HG03354 (cell line): ENCODE results near the gene CCNG1.
"Not testable (repeated sequence)": the region's sequence is repeated elsewhere in the genome, so short reads cannot be mapped to it uniquely, and the experiment has no call there.

Experiments
- ATAC-seq: cut with Tn5 transposase; IDR thresholded peaks from one replicate; pipeline ENCODE4 v1.9.1; 2021; ENCODE audit warnings: mild to moderate bottlenecking; ENCODE audit not compliant: unreplicated experiment, poor library complexity, severe bottlenecking

The CCNG1 gene, protein sequence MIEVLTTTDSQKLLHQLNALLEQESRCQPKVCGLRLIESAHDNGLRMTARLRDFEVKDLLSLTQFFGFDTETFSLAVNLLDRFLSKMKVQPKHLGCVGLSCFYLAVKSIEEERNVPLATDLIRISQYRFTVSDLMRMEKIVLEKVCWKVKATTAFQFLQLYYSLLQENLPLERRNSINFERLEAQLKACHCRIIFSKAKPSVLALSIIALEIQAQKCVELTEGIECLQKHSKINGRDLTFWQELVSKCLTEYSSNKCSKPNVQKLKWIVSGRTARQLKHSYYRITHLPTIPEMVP

DNA sequence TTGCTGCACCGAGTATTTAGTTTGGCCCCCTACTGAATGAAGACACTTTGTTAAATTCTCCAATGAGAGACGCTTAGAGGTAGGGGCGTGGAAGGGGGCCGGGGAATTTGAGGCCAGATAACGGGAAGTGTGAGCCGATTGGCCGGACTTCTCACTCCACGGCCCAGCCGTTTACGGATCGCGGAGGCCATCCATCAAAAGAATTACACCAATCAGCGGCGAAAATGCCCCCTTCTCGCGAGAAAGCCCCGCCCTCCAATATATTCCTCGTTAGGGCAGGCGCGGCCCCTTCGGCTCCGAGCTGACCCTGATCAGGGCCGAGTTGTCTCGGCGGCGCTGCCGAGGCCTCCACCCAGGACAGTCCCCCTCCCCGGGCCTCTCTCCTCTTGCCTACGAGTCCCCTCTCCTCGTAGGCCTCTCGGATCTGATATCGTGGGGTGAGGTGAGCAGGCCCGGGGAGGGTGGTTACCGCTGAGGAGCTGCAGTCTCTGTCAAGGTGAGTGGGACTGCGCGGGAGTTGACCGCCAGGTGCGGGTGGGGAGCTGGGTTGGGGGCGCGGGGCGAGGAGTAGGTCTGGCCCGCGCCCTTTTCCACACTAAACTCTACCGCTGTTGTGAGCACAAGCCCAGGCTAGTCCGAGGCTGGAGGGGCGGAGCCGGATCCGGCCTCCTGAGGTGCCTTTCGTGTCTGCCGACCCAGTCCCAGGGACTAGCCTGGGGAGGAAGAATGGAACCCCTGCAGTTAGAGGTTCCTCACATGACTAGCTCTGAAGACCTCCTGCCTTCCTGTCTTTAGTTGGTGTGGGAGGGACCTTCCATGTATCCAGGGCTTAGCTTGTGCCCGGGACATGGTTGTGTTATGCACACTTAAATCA lies at the start of gene CCNG1:
CCNG1 (plus strand) TSS at position 287 of the 874 bp plus-strand sequence. CDS start 1,662 bp downstream, outside the sequence.
- ATAC-seq: peak; percentile 95

DNA sequence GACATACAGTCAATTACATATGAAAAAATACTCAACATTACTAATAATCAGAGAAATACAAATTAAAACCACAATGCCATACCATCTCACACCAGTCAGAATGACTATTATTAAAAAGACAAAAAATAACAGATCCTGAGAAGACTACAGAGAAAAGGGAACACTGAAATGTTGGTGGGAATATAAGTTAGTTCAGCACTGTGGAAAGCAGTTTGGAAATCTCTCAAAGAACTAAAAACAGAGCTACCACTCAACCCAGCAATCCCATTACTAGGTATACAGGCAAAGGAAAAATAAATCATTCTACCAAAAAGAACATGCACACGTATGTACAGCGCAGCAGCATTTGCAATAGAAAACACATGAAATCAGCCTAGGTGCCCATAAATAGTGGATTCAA lies 41.6 kb upstream of the CCNG1 start:
- no peak for ATAC-seq

GRCh38 chr5:163396818-163397340 lies 40.5 kb upstream of the CCNG1 start:
- not testable (repeated sequence) for ATAC-seq

- ATAC-seq: no peak
These were observed 40.0 kb upstream of the CCNG1 start for GRCh38 chr5:163397354-163397753.

DNA sequence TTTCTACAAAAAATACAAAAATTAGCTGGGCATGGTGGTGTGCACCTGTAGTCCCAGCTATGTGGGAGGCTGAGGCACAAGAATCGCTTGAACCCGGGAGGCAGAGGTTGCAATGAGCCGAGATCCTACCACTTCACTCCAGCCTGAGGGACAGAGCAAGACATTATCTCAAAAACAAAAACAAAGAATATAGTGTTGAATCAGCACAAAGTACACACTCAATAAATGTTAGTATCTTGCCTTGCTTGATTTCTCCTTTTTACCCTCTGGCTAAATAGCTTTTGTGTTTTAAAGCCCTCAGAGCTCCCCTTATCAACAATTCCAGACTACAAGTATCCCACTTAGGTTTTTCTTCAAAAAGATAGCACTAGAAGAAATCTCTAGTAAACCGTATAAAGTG lies 37.5 kb upstream of the CCNG1 start:
- no peak for ATAC-seq

DNA sequence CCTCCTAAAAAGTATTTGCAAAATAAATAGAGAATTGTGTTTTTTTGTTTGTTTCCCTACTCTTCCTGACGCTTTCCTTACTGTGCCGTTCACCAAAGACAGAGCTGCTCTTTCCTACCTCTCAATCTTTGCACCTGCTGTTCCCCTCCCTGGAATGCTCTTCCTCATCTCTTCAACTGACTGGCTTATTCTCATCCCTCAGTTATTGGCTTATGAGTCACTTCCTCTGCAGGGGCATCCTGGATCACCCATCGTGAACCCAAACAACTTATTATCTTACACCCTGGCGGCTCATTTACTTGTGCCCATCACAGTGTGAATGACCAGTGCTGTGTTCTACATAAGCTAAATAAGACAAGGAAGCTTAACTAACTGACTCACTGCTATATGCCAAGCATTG lies 36.1 kb upstream of the CCNG1 start:
- no peak for ATAC-seq

- ATAC-seq: no peak
These were observed 35.4 kb upstream of the CCNG1 start for GRCh38 chr5:163402007-163402406.

DNA sequence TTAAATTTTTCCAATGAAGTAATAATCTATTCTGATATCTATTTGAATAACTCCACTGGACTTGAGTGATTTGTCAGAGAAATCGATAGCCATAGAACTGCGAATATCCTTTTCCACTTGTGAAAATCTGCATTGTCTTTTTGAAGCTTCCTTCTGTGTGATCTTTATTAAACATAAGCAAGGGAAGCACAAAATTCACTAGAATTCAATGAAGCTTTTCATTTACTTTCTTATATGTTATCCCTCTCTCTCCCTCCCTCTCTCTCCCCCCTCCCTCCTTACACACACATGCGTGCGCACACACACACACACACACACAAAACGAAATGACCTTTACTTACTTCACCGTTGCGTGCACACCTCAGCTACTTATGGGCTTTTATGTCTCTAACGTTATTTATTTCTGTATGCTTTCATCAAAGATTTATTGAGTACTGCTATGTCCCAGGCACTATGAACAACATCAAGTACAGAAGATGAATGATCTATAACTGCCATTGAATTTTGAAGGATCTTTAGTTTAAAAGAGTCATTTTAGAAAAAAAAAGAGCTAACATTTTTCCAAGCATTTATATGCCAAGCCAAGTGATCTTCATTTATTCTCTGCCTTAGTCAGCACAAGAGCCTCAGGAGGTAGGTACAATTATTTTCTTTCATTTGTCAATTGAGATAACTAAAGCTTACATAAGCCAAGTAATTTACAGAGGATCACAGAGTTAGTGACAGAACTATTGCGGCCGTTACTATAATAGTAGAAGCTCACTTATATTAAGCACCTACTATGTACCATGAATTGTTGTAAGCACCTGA lies 32.8 kb upstream of the CCNG1 start:
- no peak for ATAC-seq

- ATAC-seq: peak; percentile 72
These were observed 30.2 kb upstream of the CCNG1 start for GRCh38 chr5:163407034-163407655.

GRCh38 chr5:163408311-163408923 lies 29.0 kb upstream of the CCNG1 start:
- ATAC-seq: peak; percentile 86

DNA sequence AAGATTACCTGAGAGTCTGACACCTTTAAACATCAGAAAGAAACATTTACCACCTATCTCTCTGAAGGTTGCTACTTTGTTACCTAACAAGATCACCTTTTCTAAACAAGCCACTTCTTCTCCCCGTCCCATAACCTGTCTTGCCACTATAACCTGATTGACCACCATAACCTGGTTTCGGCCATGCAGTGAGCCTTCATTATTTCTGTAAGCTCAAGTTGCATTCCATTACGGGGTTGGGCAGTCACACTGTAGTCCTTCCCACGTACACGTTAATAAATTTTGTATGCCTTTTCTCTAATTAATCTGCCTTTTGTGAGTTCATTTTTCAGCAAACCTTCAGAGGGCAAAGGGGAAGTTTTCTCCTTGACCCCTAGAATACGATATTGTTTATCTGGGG lies 28.0 kb upstream of the CCNG1 start:
- ATAC-seq: no peak

GRCh38 chr5:163410505-163410904 lies 26.9 kb upstream of the CCNG1 start:
- peak; percentile 29 for ATAC-seq

DNA sequence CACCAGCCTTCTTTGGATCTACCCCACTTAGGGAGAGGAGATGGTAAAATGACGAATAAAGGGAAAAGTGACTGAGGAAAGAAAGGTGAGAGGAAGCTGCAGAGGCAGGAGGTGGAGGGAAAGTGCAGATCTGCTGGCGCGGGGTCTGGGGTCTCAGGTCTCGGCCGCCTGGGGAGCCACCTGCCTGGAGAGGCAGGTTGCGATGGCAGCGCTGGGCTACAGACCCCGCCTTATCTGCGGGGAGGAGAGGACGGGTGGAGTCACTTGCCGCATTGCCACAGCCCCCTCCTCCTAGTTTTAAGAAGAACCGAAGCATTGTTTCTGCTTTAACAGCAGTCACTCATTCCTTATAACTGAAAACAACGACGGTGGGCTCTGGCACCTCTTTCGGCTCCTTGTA lies 21.7 kb upstream of the CCNG1 start:
- ATAC-seq: not testable (repeated sequence)

GRCh38 chr5:163424836-163425235 lies 12.6 kb upstream of the CCNG1 start:
- ATAC-seq: no peak

- ATAC-seq: not testable (repeated sequence)
These were observed 11.3 kb upstream of the CCNG1 start for GRCh38 chr5:163426128-163426527.

DNA sequence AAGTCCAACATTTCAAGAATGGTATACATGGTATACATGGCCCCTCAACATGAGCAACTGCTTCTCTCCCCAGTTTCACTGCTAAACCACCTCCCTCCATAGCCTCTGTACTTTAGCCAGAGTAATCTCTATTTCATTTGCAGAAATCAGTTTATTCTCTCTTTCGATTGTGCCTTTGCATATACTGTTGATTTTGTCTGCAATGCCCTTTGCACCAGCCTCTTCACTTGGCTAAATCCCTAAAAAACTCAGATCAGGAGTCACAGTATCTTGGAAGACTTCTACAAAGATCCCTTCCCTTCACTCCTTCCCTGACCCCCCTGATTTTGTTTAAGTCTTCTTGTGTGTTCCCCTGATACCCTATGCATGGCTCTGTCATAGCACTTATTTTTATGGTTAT lies 4.9 kb upstream of the CCNG1 start:
- no peak for ATAC-seq

GRCh38 chr5:163433271-163433670 lies 4.1 kb upstream of the CCNG1 start:
- ATAC-seq: no peak

DNA sequence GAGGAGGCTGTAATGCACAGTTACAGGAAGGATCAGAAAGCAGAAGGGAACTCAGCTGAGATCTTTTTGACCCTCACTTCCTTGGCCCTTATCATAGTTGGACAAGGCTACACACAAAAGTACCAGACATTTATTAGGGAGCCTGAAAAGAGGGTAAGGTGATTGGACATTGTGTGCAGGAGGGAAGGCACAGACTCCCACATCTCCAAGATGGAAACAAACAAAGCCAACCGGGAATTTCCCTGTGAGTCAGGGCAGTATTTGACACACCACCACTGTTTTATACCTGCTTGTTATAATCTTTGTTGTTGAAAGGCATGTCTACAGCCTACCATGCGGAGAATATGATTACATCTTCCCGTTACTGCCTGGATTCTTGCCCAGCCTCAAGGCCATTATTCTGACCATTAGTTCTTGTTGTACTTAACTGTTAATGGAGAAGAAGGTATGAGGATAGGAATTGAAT lies 3.0 kb upstream of the CCNG1 start:
- no peak for ATAC-seq

DNA sequence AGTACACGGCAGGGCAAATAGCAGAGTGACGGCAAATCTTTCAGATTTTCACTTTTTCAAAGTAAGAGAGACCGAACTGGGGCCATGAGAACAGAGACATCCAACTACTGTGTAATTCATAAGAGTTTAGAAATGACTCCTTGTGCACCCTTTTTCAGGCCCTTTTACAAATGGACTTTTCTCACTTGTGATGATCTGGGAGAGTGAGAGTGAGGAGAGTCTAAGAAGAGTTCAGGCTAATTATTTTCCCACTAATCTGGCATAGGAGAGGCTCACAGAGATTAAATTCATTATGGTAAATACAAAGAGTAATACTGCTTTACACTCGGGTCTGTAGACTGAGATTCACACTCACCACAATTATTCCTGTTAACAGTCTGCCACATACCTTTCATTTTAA lies 880 bp upstream of the CCNG1 start:
- ATAC-seq: no peak
